ENCODE results near the gene NEB.
"Not testable (repeated sequence)": the region's sequence is repeated elsewhere in the genome, so short reads cannot be mapped to it uniquely, and the experiment has no call there.

The NEB gene

DNA sequence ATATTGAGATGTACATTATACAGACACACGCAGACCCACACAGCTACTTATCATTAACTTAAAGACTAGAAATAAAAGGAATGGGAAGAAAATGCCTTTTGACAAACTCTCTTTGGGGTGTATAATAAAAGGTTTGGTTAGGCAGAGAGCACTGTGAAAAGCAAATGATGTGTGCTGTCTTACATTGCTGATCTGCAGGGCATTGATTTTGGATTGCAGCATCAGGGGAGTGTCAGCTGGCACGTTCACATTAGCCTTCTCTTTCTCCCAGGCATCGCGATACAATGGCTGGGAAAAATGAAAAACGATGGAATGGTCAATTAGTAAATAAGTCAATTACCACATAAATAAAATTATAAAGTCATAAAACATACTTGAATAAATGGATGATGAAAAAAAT lies 153.0 kb downstream of the NEB start:
- DNase-seq (ENCODE audit: low read depth) = not testable (repeated sequence)

DNA sequence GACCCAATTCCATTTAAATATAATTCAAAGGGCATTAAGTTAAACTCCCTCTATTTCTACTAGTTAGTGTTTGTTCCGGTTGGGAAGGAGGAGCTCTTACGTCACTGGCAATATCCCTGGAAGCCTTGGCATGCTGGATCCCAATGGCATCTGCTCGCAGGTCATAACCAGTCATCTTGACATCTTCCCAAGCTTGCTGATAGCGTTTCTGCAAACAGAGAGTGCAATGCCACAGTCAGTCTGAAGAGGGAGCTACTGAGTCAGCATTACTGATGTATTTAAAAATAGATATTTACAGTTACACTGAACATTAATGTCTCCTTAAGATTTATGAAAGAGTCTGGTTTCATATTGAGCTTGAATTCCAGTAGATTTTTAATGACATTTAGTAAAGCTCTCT lies 153.6 kb downstream of the NEB start:
- not testable (repeated sequence) for H3K4me3 ChIP-seq (ENCODE audit: low read length); DNase-seq (ENCODE audit: low read depth)

More for the DNA sequence above, 153.0 kb downstream of the NEB start:
- H3K4me3 ChIP-seq (ENCODE audit: low read length) = not testable (repeated sequence)

DNA sequence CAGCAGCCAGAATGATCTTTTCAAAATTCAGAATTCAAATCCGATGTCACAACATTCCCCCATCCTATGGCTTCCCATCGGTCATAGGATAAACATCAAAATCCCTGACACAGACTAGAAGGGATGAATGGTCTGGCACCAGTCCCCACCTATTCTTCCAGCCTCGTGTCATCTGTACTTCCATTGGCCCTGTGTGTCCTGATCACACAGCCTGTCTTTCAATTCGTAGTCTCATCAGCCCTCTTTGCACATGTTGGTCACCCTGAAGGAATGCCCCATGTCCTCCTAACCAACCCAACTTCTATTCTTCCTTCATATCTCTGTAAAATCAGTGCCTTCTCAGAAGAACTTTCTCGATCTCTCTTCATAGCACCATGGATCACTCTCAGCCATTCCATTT lies 157.2 kb downstream of the NEB start:
- TF ChIP-seq, protein P1, sequence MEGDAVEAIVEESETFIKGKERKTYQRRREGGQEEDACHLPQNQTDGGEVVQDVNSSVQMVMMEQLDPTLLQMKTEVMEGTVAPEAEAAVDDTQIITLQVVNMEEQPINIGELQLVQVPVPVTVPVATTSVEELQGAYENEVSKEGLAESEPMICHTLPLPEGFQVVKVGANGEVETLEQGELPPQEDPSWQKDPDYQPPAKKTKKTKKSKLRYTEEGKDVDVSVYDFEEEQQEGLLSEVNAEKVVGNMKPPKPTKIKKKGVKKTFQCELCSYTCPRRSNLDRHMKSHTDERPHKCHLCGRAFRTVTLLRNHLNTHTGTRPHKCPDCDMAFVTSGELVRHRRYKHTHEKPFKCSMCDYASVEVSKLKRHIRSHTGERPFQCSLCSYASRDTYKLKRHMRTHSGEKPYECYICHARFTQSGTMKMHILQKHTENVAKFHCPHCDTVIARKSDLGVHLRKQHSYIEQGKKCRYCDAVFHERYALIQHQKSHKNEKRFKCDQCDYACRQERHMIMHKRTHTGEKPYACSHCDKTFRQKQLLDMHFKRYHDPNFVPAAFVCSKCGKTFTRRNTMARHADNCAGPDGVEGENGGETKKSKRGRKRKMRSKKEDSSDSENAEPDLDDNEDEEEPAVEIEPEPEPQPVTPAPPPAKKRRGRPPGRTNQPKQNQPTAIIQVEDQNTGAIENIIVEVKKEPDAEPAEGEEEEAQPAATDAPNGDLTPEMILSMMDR (conservative IDR thresholded peaks at IDR 0.05; ENCODE audit: low read depth, low read length) = no peak
- DNase-seq (ENCODE audit: low read depth) = no peak
- H3K4me3 ChIP-seq (ENCODE audit: low read length) = no peak overlapping the region

DNA sequence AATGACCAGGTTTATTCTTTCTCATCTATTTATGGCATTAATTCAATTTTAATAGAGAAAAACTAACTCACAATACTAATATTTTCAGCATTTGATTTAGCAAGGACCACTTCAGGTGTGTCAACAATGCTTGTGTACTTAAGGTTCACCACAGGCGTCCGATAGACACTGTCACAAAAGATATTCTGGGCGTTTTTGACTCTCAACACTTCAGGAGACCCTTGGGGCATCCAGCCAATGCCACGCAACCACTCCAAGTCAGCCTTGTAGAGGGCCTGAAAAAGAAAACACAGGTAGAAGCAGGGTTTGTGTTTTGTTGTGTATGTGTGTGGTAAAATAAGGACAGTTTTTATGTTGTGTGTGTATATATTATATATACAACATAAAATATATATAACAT lies 158.2 kb downstream of the NEB start:
- no peak for DNase-seq (ENCODE audit: low read depth)

DNA sequence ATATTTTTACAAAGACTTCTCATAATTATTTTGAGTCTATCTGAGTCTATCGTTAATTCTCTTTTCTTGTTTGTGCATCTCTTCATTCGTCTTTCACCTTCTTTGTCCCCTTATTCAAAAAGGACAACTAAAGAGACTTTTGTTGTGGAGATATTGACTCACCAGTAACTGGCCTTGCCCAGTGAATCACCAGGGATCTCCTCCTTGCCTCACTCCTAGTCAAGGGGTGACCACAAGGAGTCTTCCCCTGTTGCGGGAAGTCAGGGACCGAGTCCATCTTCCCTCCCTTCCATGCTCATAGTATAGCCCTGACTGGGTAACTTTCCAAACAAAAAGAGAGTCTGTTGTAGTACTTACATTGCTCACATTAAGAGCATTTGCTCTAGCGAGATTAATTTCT lies 158.9 kb downstream of the NEB start:
- no peak overlapping the region for H3K4me3 ChIP-seq (ENCODE audit: low read length)
- DNase-seq (ENCODE audit: low read depth) = no peak
- TF ChIP-seq, protein P1 (conservative IDR thresholded peaks at IDR 0.05; ENCODE audit: low read depth, low read length) = no peak

More for the DNA sequence above, 158.2 kb downstream of the NEB start:
- no peak overlapping the region for H3K4me3 ChIP-seq (ENCODE audit: low read length)
- TF ChIP-seq, protein P1 (conservative IDR thresholded peaks at IDR 0.05; ENCODE audit: low read depth, low read length) = no peak

DNA sequence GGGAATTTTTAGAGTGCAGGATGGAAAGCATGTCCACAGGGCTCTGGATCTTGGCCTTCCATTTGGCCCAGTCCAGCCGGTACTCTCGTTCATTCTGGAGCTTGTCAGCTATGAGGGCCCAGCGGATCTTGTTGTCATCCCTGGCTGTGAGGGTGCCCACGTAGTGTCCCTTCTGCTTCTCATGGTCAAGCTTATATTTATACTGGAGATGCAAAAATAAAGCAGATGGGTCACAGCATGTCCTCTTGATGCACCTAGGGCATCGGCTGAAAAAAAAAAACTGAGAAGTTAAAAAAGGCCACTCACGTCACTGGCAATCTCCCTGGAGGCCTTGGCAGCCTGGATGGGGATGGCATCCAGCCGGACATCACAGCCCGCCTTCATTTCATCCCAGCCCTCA lies 164.1 kb downstream of the NEB start:
- TF ChIP-seq, protein P1 (conservative IDR thresholded peaks at IDR 0.05; ENCODE audit: low read depth, low read length) = no peak
- no peak for DNase-seq (ENCODE audit: low read depth)
- H3K4me3 ChIP-seq (ENCODE audit: low read length) = no peak overlapping the region

DNA sequence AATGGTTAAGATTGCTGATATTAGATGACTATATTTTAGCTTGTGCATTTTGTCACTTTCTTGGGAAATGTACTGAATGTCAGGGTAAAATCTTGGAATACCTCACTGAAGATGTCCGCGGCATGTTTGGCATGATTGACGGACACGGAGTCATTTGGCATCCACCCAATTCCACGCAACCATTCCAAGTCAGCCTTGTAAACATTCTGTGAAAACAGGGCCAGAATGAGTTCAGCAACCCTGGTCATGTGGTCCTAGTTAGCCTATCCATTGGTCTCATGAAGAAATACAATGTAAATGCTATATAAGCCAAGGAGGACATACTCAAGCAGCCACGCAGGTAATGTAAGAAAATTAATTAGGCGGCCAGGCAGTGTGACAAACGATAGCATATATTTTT lies 165.1 kb downstream of the NEB start:
- no peak for DNase-seq (ENCODE audit: low read depth)
- TF ChIP-seq, protein P1 (conservative IDR thresholded peaks at IDR 0.05; ENCODE audit: low read depth, low read length) = no peak
- no peak overlapping the region for H3K4me3 ChIP-seq (ENCODE audit: low read length)

DNA sequence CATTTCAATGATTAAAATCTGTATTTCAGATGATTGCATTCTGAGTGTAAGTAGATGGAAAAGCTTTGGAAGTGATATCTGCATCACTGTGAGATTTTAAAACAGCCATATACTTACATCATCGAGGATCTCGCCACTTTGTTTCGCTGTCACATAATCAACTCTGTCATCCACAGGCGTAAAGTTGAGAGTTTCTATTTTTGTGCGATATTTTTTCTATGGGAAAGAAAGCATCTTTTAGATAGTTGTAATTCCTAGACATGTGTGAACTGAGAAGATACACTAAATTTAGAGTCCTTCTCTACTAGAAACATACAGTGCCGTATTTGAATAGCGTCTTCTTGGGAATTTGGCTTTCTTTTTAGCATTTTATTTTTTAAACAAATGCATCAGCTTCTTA lies 165.8 kb downstream of the NEB start:
- TF ChIP-seq, protein P1 (conservative IDR thresholded peaks at IDR 0.05; ENCODE audit: low read depth, low read length) = no peak
- DNase-seq (ENCODE audit: low read depth) = no peak
- H3K4me3 ChIP-seq (ENCODE audit: low read length) = no peak overlapping the region
